GM20000 (cell line): Measurements from ENCODE around the gene MICAL2.

Experiments
- DNase-seq: peaks from one replicate; pipeline ENCODE4 v3.0.0; 2012; ENCODE audit warnings: low spot score
- TF ChIP-seq, protein P1 (sequence below): IDR thresholded peaks from 2 replicates; pipeline ENCODE4 v1.5.1; 2012; ENCODE audit warnings: mild to moderate bottlenecking, control low read depth; ENCODE audit errors: extremely low read depth, missing control alignments

MICAL2 gene

DNA sequence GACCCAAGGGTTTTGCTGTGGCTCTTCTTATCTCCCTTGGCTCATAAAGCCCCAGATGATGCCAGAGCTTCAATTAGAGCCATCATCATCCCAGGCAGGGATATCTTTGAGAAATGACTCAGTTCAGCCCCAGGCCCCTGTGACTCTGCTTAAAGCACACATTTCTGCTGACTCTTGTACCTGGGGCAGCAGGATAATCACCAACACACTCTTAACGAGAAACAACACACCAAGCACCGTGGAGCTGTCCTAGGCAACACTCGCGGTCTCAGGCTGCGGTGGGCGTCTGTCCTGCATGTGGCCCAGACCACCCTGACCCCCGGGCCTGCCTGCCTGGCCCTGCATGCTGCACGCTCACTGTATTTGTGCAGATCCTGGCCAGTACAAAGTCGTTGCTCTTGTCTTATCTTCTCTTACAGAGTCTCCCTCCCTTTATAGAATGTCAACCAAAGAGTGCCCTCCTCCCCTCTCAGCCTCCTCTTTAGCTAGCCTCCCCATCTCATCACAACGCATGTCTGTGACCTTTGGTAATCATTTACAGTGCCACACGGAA lies 152.8 kb downstream of the MICAL2 start:
- DNase-seq: no peak
- TF ChIP-seq, protein P1, sequence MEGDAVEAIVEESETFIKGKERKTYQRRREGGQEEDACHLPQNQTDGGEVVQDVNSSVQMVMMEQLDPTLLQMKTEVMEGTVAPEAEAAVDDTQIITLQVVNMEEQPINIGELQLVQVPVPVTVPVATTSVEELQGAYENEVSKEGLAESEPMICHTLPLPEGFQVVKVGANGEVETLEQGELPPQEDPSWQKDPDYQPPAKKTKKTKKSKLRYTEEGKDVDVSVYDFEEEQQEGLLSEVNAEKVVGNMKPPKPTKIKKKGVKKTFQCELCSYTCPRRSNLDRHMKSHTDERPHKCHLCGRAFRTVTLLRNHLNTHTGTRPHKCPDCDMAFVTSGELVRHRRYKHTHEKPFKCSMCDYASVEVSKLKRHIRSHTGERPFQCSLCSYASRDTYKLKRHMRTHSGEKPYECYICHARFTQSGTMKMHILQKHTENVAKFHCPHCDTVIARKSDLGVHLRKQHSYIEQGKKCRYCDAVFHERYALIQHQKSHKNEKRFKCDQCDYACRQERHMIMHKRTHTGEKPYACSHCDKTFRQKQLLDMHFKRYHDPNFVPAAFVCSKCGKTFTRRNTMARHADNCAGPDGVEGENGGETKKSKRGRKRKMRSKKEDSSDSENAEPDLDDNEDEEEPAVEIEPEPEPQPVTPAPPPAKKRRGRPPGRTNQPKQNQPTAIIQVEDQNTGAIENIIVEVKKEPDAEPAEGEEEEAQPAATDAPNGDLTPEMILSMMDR: no peak

DNA sequence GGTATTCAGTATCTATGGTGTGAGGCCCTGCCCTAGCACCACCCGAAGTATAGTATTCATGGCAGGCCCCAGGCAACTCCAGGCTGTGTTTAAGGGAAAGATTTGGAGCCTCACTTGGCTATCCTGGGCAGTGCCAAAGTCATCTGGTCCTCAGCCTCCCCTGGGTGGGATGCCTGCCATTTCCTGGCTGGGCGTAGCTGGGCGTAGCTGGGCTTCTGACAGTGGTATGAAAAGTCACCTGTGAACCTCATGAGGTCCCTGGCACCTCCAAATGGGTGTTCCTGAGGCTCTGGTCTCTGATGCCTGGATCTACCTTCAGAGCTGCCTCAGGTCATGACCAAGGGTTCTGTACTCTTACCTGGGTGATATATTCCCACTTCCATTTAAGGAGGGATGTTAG lies 154.0 kb downstream of the MICAL2 start:
- DNase-seq: no peak
- TF ChIP-seq, protein P1: no peak

DNA sequence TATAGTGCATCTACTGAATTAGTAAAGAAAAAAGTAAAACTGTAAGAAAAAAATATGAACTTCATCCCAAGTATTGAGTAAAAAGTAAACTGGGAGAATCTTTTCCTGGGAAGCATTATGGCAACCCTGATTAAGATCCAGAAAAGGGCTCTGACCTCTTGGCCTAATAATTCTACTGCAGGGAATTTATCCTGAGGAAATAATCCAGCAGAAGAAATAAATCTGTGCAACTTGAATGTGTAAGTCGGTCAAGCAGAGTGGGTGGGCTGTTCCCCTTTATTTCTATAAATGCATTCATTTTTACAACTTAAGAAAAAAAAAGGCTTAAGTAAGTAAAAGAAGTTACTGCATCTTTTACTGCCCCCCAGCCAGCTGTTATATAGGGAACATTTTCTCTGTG lies 155.7 kb downstream of the MICAL2 start:
- TF ChIP-seq, protein P1: no peak
- no peak for DNase-seq

DNA sequence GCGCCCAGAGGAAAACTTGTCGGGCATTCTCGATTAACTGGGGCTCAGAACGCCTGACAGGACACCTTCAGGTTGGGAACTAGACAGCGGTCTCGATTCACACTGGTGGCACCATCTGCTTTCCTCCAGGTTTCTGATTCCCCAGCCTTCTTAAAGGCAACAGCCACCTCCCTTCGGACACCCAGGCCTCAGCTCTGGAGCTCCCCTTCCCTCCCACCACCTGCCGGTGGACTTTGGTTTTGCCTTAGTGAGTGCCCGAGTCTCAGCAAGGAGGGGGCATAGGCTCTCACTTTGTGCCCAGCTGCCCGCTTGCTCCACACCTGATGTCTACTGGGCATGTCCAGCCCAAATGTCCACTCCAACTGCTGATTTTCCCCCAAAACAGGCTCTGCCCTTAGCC lies 156.6 kb downstream of the MICAL2 start:
- TF ChIP-seq, protein P1: no peak
- DNase-seq: no peak

DNA sequence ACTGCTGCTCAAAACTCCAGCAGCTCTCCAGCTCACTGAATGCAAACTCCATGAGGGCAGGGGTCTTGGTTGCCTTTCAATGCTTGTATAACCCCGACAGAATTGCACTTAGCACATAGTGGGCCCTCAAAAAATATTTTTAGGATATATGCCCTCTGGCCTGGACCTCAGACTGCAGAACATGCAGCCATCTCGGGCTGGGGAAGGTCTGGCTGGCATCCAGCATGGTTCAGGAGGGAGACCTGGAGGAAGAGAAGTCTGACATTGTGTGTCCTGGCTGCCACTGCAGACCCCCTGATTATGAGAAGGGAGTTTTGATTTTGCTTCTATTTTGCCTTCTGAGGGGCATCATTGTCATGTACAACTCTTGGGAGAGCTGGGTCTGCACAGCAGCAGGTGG lies 157.5 kb downstream of the MICAL2 start:
- TF ChIP-seq, protein P1: no peak
- DNase-seq: no peak

DNA sequence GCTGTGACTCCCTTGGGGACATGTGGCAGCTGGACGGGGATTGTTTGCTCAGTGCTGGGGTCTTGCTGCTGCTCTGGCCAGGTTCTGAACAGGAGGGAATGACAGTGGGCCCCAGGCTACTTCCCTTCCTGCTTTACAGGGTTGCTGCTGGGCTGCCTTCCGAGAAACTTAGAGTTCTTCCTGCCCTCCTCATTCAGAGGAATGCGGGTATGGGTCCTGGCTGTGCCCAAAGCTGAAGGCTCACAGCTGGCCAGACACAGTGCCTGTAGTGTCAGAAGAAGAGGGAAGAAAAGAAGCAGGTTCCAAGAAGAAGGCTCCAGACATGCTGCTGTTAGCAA lies 158.7 kb downstream of the MICAL2 start:
- TF ChIP-seq, protein P1: no peak
- no peak for DNase-seq

DNA sequence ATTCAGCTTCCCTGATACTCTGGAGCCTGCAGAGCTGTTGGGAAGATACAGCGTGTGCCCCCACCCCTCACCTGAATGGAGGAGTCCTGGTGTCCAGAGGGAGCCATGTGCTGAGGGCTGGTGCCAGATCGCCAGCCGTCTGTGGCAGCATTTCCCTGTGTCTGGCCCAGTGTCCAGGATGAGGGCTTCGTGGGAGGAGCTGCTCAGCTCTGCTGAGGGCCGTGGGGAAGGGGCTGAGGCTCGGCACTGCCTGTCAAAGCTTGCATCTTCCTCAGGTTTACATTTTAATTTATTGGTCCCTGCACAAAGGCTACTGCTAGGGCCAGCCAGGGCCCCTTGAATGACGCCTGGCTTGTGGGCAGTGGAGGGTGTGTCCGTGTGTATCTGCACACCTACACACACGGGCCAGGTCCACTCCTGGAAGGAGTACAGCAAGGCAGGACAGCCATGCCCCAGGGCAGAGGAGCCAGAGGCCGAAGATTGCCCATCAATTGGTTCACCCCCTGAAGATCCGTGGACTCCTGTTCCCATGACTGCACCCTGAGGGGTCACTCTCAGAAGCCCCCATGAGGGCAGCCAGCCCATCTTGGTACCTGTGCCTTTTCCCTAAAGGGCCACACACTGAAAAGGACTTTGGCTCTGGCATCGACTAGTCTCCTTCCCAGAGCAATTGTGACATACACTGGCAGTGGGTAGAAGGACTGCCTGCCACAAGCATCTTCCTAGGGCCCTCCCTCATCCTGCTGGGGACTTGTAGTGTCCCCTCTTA lies 159.2 kb downstream of the MICAL2 start:
- TF ChIP-seq, protein P1: no peak
- DNase-seq: no peak
